Fibroblast of mammary gland (primary cell): Measurements from ENCODE around the gene FTO.

ENCODE experiments used
- DNase-seq: peaks from one replicate; pipeline ENCODE4 v3.0.0-alpha.2; 2010; ENCODE audit warnings: low read depth
- H3K4me3 ChIP-seq: 2 replicates; pipeline ENCODE4 v1.5.1; 2011; ENCODE audit warnings: low read depth, mild to moderate bottlenecking, low read length, moderate library complexity; ENCODE audit not compliant: control insufficient read depth
- TF ChIP-seq, protein P1 (sequence below): conservative IDR thresholded peaks from 2 replicates; pipeline ENCODE4 v1.5.1; 2011; ENCODE audit warnings: low read depth, low read length, inconsistent platforms; ENCODE audit not compliant: control insufficient read depth, insufficient read depth

The FTO gene

DNA sequence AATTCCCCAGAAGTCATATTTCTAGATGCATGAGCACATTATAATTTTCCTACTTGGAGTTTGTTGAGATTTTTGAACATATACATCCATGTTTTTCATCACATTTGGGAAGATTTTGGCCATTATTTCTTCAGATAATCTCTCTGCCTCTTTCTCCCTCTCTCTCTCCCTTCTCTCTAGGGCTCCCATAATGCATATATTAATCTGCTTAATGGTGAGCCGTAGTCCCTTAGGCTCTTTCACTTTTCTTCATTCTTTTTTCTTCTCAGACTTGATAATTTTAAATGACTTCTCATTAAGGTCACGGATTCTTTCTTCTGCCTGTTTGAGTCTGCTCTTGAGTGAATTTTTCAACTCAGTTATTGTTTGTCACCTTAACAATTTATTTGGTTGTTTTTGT is 481.1 kb downstream of the FTO start:
- DNase-seq, result no peak
- TF ChIP-seq, protein P1, sequence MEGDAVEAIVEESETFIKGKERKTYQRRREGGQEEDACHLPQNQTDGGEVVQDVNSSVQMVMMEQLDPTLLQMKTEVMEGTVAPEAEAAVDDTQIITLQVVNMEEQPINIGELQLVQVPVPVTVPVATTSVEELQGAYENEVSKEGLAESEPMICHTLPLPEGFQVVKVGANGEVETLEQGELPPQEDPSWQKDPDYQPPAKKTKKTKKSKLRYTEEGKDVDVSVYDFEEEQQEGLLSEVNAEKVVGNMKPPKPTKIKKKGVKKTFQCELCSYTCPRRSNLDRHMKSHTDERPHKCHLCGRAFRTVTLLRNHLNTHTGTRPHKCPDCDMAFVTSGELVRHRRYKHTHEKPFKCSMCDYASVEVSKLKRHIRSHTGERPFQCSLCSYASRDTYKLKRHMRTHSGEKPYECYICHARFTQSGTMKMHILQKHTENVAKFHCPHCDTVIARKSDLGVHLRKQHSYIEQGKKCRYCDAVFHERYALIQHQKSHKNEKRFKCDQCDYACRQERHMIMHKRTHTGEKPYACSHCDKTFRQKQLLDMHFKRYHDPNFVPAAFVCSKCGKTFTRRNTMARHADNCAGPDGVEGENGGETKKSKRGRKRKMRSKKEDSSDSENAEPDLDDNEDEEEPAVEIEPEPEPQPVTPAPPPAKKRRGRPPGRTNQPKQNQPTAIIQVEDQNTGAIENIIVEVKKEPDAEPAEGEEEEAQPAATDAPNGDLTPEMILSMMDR, result no peak
- H3K4me3 ChIP-seq, result no peak overlapping the region

DNA sequence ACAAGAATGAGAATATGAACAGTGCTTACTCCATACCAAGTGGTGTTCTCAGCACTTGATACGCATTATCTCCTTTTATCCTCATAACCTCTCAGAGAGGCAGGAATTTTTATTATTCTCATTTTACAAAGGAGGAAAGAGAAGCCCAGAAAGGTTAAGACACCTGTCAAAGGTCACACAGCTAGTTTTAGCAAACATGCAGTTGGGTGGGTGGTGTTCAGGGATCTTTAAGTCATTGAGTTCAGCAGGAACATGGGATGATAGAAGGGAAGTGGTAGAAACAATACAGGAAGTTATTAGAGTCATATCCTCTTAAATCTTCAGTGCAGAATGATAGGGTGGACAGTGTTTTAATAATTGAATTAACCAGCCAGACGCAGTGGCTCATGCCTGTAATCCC is 487.2 kb downstream of the FTO start:
- TF ChIP-seq, protein P1, result no peak
- no peak overlapping the region for H3K4me3 ChIP-seq
- no peak for DNase-seq

DNA sequence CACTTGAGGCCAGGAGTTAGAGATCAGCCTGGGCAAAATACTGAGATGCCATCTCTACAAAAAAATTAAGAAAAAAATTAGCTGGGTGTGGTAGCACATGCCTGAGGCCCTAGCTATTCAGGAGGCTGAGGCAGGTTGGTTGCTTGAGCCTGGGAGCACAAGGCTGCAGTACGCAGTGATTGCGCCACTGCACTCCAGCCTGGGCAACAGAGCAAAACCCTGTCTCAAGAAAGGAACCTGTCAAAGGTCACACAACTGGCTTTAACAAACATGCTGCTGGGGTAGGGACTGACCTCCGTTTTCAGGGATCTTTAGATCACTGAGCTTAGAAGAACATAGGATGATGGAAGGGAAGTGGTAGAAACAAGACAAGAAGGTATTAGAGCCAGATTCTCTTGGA is 487.6 kb downstream of the FTO start:
- TF ChIP-seq, protein P1, result no peak
- DNase-seq, result no peak
- no peak overlapping the region for H3K4me3 ChIP-seq

DNA sequence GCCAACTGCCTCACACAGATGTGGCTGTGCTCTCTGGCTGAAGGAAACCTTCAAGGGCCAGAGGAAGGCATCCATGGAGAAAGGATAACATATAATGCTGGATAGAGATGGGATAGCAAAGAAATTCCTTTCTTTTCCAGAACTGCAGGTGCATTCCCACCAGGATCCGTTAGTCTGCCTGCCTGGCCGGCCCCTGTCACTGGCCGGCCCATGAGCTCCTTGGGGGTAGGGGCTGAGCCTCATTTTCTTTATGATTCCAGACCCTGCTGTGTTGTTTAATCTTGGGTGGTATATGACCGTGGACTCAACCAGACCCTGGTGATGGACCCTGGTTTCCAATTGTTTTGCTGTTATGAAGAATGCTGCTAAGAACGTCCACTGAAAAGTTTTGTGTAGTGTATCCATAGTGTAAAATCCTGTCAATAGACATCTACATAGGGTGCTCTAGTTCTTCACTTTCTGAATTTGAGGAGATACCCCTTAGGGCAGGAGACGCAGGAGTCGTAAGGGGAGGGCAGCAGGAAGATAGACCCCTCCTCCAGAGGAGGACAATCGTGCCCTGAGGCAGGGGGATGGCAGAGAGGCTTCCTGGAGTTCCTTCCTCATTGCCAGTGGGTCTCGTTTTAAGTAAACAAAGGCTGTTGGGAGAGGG is 489.2 kb downstream of the FTO start:
- TF ChIP-seq, protein P1, result no peak
- no peak overlapping the region for H3K4me3 ChIP-seq
- DNase-seq, result no peak

DNA sequence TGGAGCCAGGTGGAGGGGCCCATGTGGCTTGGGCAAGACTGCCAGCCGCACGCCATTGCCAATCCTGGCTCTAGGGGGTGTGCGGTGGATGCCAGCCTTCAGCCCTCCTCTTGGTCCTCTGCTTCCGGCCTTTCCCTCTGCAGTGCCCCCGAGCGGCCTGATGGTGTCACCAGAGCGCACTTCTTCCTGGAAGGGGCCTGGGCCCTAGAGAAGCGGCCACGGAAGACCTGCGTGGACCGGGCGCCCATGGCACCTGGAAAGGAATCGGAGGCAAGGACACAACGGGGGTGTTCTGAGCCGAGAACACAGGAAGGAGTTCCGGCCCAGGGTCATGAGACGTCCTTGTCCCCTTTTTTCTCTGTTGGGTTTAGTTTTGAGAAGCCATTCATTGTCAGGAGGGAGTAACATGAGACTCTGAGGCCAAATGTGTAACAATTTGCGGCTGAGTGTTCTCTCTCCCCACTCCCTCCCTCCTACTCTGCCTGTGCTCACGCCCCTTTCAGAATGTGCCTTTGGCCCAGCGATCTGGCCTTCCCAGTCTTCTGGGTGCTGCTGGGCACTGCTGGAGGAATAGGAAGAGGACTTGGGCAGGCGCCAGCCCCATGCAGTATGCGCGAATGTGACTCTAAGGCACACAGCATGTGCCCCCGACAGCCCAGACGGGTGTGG is 489.8 kb downstream of the FTO start:
- peak overlapping the region; percentile 26 for H3K4me3 ChIP-seq
- TF ChIP-seq, protein P1, result peak; percentile 82
- peak; percentile 71 for DNase-seq

- TF ChIP-seq, protein P1, result no peak
- DNase-seq, result peak; percentile 34
- peak overlapping the region; percentile 26 for H3K4me3 ChIP-seq
Observed at GRCh38 chr16:54194334-54194743, 490.4 kb downstream of the FTO start.
